SK-N-SH (cell line): ENCODE results near the gene PTX3. TPM values are rescaled to one million over a fixed set of nuclear protein-coding genes. Genes with fewer than 3 reads are reported as not detected.

ENCODE experiments used
- CTCF ChIA-PET: fragments of 300-600, 350-600 bp; formaldehyde crosslinking; extraction: SDS; loops from one replicate; lab custom pipeline; 2021; lab: Yijun Ruan, JAX
- POLR2A ChIA-PET: fragments of 350-600 bp; sonication (Branson Sonifier 250); formaldehyde crosslinking; extraction: SDS; loops from one replicate; lab custom pipeline; 2020; ENCODE audit warnings: antibody characterized with exemption, inconsistent platforms; lab: Yijun Ruan, JAX
- DNase-seq: peaks from one replicate; pipeline ENCODE4 v3.0.0; 2012
- H2AFZ ChIP-seq: fragments of 200-600 bp; sonication (generic); 2 replicates; pipeline ENCODE4 v1.8.1; 2016; ENCODE audit warnings: antibody characterized with exemption, mild to moderate bottlenecking, low read depth
- H3F3A ChIP-seq: fragments of 200-600 bp; sonication (generic); replicated peaks from 2 replicates; pipeline ENCODE3; 2016; ENCODE audit warnings: antibody characterized with exemption, mild to moderate bottlenecking; ENCODE audit not compliant: insufficient read depth
- H3K27ac ChIP-seq, 2 experiments: fragments of 200-500 bp in 1 of 2; fragments of 200-600 bp in 1 of 2; sonication (Bioruptor generic) in 1 of 2; sonication (generic), shearing (Covaris generic) in 1 of 2; 2 replicates each; pipeline versions ENCODE4 v1.5.1 to v1.6.1; 2014 to 2016; ENCODE audit warnings: low read depth in 2 of 2, inconsistent platforms in 1 of 2, low read length in 1 of 2, mild to moderate bottlenecking in 1 of 2, mixed read lengths in 1 of 2
- H3K27me3 ChIP-seq: fragments of 200-600 bp; sonication (generic), shearing (Covaris generic); 2 replicates; pipeline ENCODE4 v1.6.1; 2016; ENCODE audit warnings: mixed run types; ENCODE audit not compliant: insufficient read depth
- H3K36me3 ChIP-seq, 2 experiments: fragments of 200-500 bp in 1 of 2; fragments of 200-600 bp in 1 of 2; sonication (Bioruptor generic) in 1 of 2; sonication (generic) in 1 of 2; replicated peaks in 1 of 2; 2 replicates each; pipeline versions ENCODE3 to v1.5.1; 2014 to 2016; ENCODE audit warnings: low read length in 1 of 2, mild to moderate bottlenecking in 1 of 2; ENCODE audit not compliant: insufficient read depth in 2 of 2, control insufficient read depth in 1 of 2
- H3K4me1 ChIP-seq, 2 experiments: fragments of 200-500 bp in 1 of 2; fragments of 200-600 bp in 1 of 2; sonication (Bioruptor generic) in 1 of 2; sonication (generic), shearing (Covaris generic) in 1 of 2; 2 replicates each; pipeline versions ENCODE4 v1.5.1 to v1.6.1; 2014 to 2016; ENCODE audit warnings: low read depth in 1 of 2, low read length in 1 of 2, mixed run types in 1 of 2; ENCODE audit not compliant: insufficient read depth in 2 of 2, control insufficient read depth in 1 of 2
- H3K4me2 ChIP-seq: fragments of 200-600 bp; sonication (generic), shearing (Covaris generic); 2 replicates; pipeline ENCODE4 v1.6.1; 2017; ENCODE audit warnings: mixed run types
- H3K4me3 ChIP-seq, 2 experiments: fragments of 200-500 bp in 1 of 2; fragments of 200-600 bp in 1 of 2; sonication (Bioruptor generic) in 1 of 2; sonication (generic), shearing (Covaris generic) in 1 of 2; 2 replicates each; pipeline versions ENCODE4 v1.5.1 to v1.8.1; 2014 to 2016; ENCODE audit warnings: low read depth in 2 of 2, inconsistent platforms in 1 of 2, low read length in 1 of 2, mild to moderate bottlenecking in 1 of 2, mixed read lengths in 1 of 2, moderate library complexity in 1 of 2
- H3K79me2 ChIP-seq: fragments of 200-600 bp; sonication (generic); 2 replicates; pipeline ENCODE4 v1.8.1; 2017; ENCODE audit warnings: mild to moderate bottlenecking; ENCODE audit not compliant: insufficient read depth
- H3K9ac ChIP-seq: fragments of 200-600 bp; sonication (generic); 2 replicates; pipeline ENCODE4 v1.6.1; 2017; ENCODE audit warnings: mixed run types
- H3K9me2 ChIP-seq: fragments of 200-600 bp; sonication (generic); 2 replicates; pipeline ENCODE4 v1.6.1; 2017; ENCODE audit warnings: mixed run types
- H3K9me3 ChIP-seq: fragments of 200-600 bp; sonication (generic); 2 replicates; pipeline ENCODE4 v1.6.1; 2017; ENCODE audit warnings: mixed run types, mild to moderate bottlenecking, moderate library complexity
- H4K20me1 ChIP-seq: fragments of 200-600 bp; sonication (generic); 2 replicates; pipeline ENCODE4 v1.6.1; 2017; ENCODE audit warnings: mild to moderate bottlenecking, mixed run types; ENCODE audit not compliant: insufficient read depth
- CHD2 ChIP-seq: fragments of 150-350 bp; IDR thresholded peaks from 2 replicates; pipeline ENCODE4 v1.6.1; 2018; ENCODE audit warnings: low read length; ENCODE audit not compliant: partially characterized antibody
- ELF1 ChIP-seq: IDR thresholded peaks from 2 replicates; pipeline ENCODE4 v1.4.0; 2012
- EP300 ChIP-seq, 2 experiments: IDR thresholded peaks; 2 replicates each; pipeline versions ENCODE4 v1.4.0 to v1.6.1; 2012; ENCODE audit warnings: borderline replicate concordance in 1 of 2, low read depth in 1 of 2, low read length in 1 of 2
- EZH2phosphoT487 ChIP-seq: fragments of 200-600 bp; sonication (generic); IDR thresholded peaks from 2 replicates; pipeline ENCODE4 v1.6.1; 2017; ENCODE audit warnings: low read depth, mixed run types, mild to moderate bottlenecking, antibody characterized with exemption, moderate library complexity, borderline replicate concordance
- FOSL2 ChIP-seq: IDR thresholded peaks from 2 replicates; pipeline ENCODE4 v1.4.0; 2012; ENCODE audit warnings: low read depth, mild to moderate bottlenecking, moderate library complexity, borderline replicate concordance
- FOXJ3 ChIP-seq: sonication (generic); formaldehyde crosslinking; IDR thresholded peaks from 2 replicates; pipeline ENCODE4 v1.5.1; 2020; ENCODE audit warnings: mild to moderate bottlenecking, missing genetic modification reagents
- GATA2 ChIP-seq: sonication (generic); formaldehyde crosslinking; IDR thresholded peaks from 2 replicates; pipeline ENCODE4 v1.5.0; 2020; ENCODE audit warnings: mild to moderate bottlenecking, missing genetic modification reagents
- MEF2A ChIP-seq: IDR thresholded peaks from 2 replicates; pipeline ENCODE4 v1.4.0; 2012; ENCODE audit warnings: low read depth, borderline replicate concordance
- MXI1 ChIP-seq: IDR thresholded peaks from 2 replicates; pipeline ENCODE4 v1.6.1; 2012; ENCODE audit warnings: mild to moderate bottlenecking, low read depth, low read length, improper control_type of control experiment
- NRF1 ChIP-seq: IDR thresholded peaks from 2 replicates; pipeline ENCODE4 v1.6.1; 2012; ENCODE audit warnings: low read depth, mild to moderate bottlenecking, low read length
- PBX3 ChIP-seq: IDR thresholded peaks from 2 replicates; pipeline ENCODE4; 2012
- POLR2AphosphoS5 ChIP-seq: IDR thresholded peaks from 2 replicates; pipeline ENCODE4 v1.6.1; 2012; ENCODE audit warnings: low read depth, low read length
- RAD21 ChIP-seq: IDR thresholded peaks from 2 replicates; pipeline ENCODE4 v1.6.1; 2012; ENCODE audit warnings: mild to moderate bottlenecking, low read length
- RCOR1 ChIP-seq: fragments of 150-350 bp; IDR thresholded peaks from 2 replicates; pipeline ENCODE4 v1.6.1; 2017; ENCODE audit warnings: antibody characterized with exemption, low read length
- REST ChIP-seq: IDR thresholded peaks from 2 replicates; pipeline ENCODE4 v1.6.1; 2012; ENCODE audit warnings: mild to moderate bottlenecking, low read depth, low read length, moderate library complexity
- SIN3A ChIP-seq: IDR thresholded peaks from 2 replicates; pipeline ENCODE4 v1.6.1; 2012; ENCODE audit warnings: low read depth, mild to moderate bottlenecking, low read length, moderate library complexity, borderline replicate concordance
- TAF1 ChIP-seq: IDR thresholded peaks from 2 replicates; pipeline ENCODE4 v1.6.1; 2012; ENCODE audit warnings: low read depth, mild to moderate bottlenecking, low read length, moderate library complexity, borderline replicate concordance
- USF1 ChIP-seq: IDR thresholded peaks from 2 replicates; pipeline ENCODE4 v1.4.0; 2012; ENCODE audit warnings: low read depth, borderline replicate concordance
- WGBS: methylation state at CpG from one replicate; pipeline ENCODE4 v1.1.6; 2017; ENCODE audit warnings: low lambda C conversion rate; 5-methylcytosine and 5-hydroxymethylcytosine counted together
- polyA plus RNA-seq, 3 experiments: library from polyadenylated mRNA; depleted of rRNA; stranded (reverse); fragments of >200 nt; gene quantifications; 2 replicates each; pipeline ENCODE4 v1.2.3, GENCODE V29; 2012

The PTX3 gene
- polyA plus RNA-seq, 1 of the 3 experiments (the other 2 are of a cell fraction) = 208 TPM

GRCh38 chr3:157443905-157444796 lies 7.5 kb downstream of the PTX3 start (continued):
- TF ChIP-seq POLR2AphosphoS5 = peak; percentile 8; the same call in 1 of the 2 replicates
- TF ChIP-seq EZH2phosphoT487 = no peak
- TF ChIP-seq ELF1 = no peak

GRCh38 chr3:157444797-157445184 lies 8.1 kb downstream of the PTX3 start:
- peaks cover 2 to 12% of the 10 kb centered on the region in 2 experiments; a peak in 3 of 4 replicates for H3K4me1 ChIP-seq
- peak overlapping the region in 1 of 2 experiments; percentile 60; a peak in 1 of 4 replicates for H3K27ac ChIP-seq
- no peak overlapping the region for H3K4me3 ChIP-seq
- no peak overlapping the region for H2AFZ ChIP-seq
- H3K9me3 ChIP-seq = no peaks in the 10 kb centered on the region
- DNase-seq = no peak
- H3F3A ChIP-seq = peaks cover 21% of the 10 kb centered on the region
- POLR2A ChIA-PET = no interaction called here
- H3K27me3 ChIP-seq = no peaks in the 10 kb centered on the region
- CTCF ChIA-PET = interaction anchor here (1.0 to 1.5 kb wide), 4 partner anchors 48 to 243 kb away, joined by 3 to 4 read pairs (median 4); no protein-coding TSS in a partner anchor
- H3K9me2 ChIP-seq = no peaks in the 10 kb centered on the region
- no peaks in the 10 kb centered on the region for H4K20me1 ChIP-seq
- 91% methylated on average over 1 of the region's 1 CpG for WGBS
- H3K9ac ChIP-seq = no peak overlapping the region
- H3K36me3 ChIP-seq = peaks cover 14 to 21% of the 10 kb centered on the region in 2 experiments
- peak; percentile 7; the same call in 1 of the 2 replicates for TF ChIP-seq POLR2AphosphoS5
- no peak for TF ChIP-seq NRF1
- H3K79me2 ChIP-seq = peaks cover 15% of the 10 kb centered on the region
- H3K4me2 ChIP-seq = no peak overlapping the region

GRCh38 chr3:157445857-157446256 lies 9.2 kb downstream of the PTX3 start:
- Histone ChIP-seq H3K4me1 (peaks cover 2 to 12% of the 10 kb centered on the region in 2 experiments; a peak in 3 of 4 replicates), H2AFZ (no peak overlapping the region), H3K79me2 (peaks cover 6% of the 10 kb centered on the region; the same call in 1 of the 2 replicates), H3K9me3 (no peaks in the 10 kb centered on the region), H3K27ac (peak overlapping the region in 1 of 2 experiments; percentile 11; a peak in 1 of 4 replicates), H3K27me3 (no peaks in the 10 kb centered on the region), H3K4me3 (no peak overlapping the region), H3K9me2 (no peaks in the 10 kb centered on the region), H3K36me3 (peaks cover 14 to 15% of the 10 kb centered on the region in 2 experiments), H3K9ac (no peak overlapping the region), H3F3A (peaks cover 21% of the 10 kb centered on the region), H3K4me2 (no peak overlapping the region), H4K20me1 (no peaks in the 10 kb centered on the region)
- ChIA-PET POLR2A (no interaction called here), CTCF (interaction anchor here (1.5 kb wide), 2 partner anchors 87 to 241 kb away, joined by 4 read pairs; no protein-coding TSS in a partner anchor)
- DNase-seq = no peak
- 95% methylated on average over 1 of the region's 1 CpG for WGBS
- TF ChIP-seq FOSL2 (no peak), NRF1 (no peak), RAD21 (no peak), RCOR1 (no peak), CHD2 (no peak), REST (no peak), SIN3A (no peak), USF1 (no peak), EP300 (IDR thresholded peaks at IDR 0.05; ENCODE audit: borderline replicate concordance in 1 of 2, low read depth in 1 of 2, low read length in 1 of 2) (no peak), GATA2 (CRISPR knock-in tag) (no peak), FOXJ3 (CRISPR knock-in tag) (no peak), PBX3 (no peak), EZH2phosphoT487 (no peak), TAF1 (no peak), POLR2AphosphoS5 (no peak), MEF2A (no peak), MXI1 (no peak)
